ENCODE results near the gene NAGPA. TPM values are rescaled to one million over a fixed set of nuclear protein-coding genes. Genes with fewer than 3 reads are reported as not detected.

Gene NAGPA
- total RNA-seq, 3 donors from 2014 or later (not counting 1 experiment from before 2014, with no cell fraction given) = 14.7 to 27.8 (median 23.0) TPM

DNA sequence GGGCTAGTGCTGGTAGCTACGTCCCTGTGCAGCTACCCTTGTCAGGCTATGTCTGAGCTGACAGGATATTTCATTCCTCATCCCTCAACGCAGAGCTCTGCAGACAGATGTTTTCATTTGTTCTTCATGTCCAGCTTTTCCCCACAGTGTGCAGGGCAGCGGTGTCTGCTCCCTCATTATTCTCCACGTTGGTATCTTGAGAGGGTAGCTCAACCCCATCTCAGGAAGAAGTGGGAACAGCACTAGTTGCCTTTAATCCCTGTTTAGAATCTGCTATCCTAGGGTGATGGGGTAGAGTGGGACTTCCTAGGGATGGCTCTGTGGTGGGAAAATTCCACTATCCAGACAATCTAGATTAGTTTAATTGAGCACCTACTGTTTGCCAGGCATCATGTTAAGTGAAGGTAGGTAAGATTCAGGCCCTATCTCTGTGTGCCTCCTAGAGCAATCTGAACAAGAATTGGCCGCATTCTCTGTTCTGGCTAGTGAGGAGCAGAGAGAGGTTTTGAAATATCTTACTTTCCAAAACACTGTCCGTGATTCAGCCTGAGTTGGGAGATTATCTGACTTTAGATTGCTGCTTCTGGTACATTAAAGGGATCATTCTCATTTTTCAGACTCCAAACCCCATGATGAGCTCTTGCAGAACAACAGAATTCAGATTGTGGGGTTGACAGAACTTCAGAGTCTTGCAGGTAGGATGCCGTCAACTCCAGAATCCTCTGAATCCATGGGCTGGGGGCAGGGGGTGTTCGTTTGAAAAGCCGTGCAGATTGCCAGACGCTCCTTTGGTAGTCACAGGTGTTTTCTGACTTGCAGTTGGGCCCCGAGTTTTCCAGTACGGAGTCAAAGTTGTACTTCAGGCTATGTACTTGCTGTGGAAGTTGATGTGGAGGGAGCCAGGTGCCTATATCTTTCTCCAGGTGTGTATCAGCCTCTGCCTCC, 38.9 kb upstream of the NAGPA start:
- H3K4me1 Mint-ChIP-seq = peaks cover 26 to 27% of the 10 kb centered on the region in 2 donors
- no peaks in the 10 kb centered on the region for H3K36me3 Mint-ChIP-seq
- peak overlapping the region; percentile 98 to 99 for H3K27ac Mint-ChIP-seq
- ATAC-seq (no peak), DNase-seq (no peak)
- 67% methylated on average over 12 of the region's 12 CpGs for WGBS (ENCODE audit: insufficient coverage)
- Histone ChIP-seq H3K4me3 (ENCODE audit: low read length) (peak overlapping the region; percentile 71), H3K27me3 (ENCODE audit: control insufficient read depth, insufficient read depth, low read length) (no peaks in the 10 kb centered on the region), H3K9me3 (ENCODE audit: control insufficient read depth, insufficient read depth, low read length) (no peaks in the 10 kb centered on the region), H3K36me3 (ENCODE audit: control insufficient read depth, insufficient read depth, low read length) (peaks cover 18% of the 10 kb centered on the region), H3K4me1 (ENCODE audit: control insufficient read depth, insufficient read depth, low read length) (peaks cover 18% of the 10 kb centered on the region), H3K27ac (ENCODE audit: low read length) (peak overlapping the region; percentile 85)
- peak overlapping the region; percentile 98 for H3K4me3 Mint-ChIP-seq
- intact Hi-C loops (cut with micrococcal nuclease) = loop anchor here (2.0 kb wide), 1 partner anchor 24 kb away; the partner anchor contains the start of gene EEF2KMT
- no peaks in the 10 kb centered on the region for H3K9me3 Mint-ChIP-seq
- TF ChIP-seq, protein P1, sequence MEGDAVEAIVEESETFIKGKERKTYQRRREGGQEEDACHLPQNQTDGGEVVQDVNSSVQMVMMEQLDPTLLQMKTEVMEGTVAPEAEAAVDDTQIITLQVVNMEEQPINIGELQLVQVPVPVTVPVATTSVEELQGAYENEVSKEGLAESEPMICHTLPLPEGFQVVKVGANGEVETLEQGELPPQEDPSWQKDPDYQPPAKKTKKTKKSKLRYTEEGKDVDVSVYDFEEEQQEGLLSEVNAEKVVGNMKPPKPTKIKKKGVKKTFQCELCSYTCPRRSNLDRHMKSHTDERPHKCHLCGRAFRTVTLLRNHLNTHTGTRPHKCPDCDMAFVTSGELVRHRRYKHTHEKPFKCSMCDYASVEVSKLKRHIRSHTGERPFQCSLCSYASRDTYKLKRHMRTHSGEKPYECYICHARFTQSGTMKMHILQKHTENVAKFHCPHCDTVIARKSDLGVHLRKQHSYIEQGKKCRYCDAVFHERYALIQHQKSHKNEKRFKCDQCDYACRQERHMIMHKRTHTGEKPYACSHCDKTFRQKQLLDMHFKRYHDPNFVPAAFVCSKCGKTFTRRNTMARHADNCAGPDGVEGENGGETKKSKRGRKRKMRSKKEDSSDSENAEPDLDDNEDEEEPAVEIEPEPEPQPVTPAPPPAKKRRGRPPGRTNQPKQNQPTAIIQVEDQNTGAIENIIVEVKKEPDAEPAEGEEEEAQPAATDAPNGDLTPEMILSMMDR (IDR thresholded peaks at IDR 0.05) = no peak
- no peaks in the 10 kb centered on the region for H3K27me3 Mint-ChIP-seq (ENCODE audit: low read depth in 2 of 2)

DNA sequence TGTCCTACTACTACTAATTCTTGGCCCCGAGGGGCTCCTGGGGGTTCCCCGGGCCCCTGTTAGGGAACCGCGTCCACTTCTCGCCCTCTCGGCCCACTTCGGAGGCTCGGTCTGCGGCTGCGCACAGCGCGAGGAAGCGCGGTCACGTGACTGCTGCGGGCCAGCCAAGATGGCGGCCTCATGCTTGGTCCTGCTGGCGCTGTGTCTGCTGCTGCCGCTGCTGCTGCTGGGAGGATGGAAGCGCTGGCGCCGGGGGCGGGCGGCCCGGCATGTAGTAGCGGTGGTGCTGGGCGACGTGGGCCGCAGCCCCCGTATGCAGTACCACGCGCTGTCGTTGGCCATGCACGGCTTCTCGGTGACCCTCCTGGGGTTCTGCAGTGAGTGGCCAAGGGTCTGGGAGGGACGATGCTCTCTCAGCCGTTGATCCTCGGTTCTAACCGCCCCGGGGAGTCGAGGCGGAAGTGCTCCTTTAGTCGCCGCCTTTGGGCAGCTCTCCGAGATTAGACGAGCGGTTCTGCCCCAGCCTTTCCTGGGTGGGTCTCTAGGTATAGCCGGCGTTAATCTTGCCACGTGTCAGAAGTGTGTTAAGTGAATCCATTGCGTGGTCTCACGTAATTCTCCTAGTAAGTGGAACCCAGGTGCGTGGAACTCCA, 38.1 kb upstream of the NAGPA start, which contains the start of gene ALG1:
TSS of gene ALG1 (plus strand) at position 163 of the 653 bp plus-strand sequence. CDS start at position 170, 7 bp downstream.
- Histone ChIP-seq H3K27ac (ENCODE audit: low read length) (peak within 1 kb of the TSS; percentile 85), H3K4me3 (ENCODE audit: low read length) (peak within 1 kb of the TSS; percentile 71), H3K36me3 (ENCODE audit: control insufficient read depth, insufficient read depth, low read length) (peaks cover 14% of the 10 kb centered on the region), H3K4me1 (ENCODE audit: control insufficient read depth, insufficient read depth, low read length) (peaks cover 18% of the 10 kb centered on the region), H3K9me3 (ENCODE audit: control insufficient read depth, insufficient read depth, low read length) (no peaks in the 10 kb centered on the region), H3K27me3 (ENCODE audit: control insufficient read depth, insufficient read depth, low read length) (no peaks in the 10 kb centered on the region)
- Mint-ChIP-seq H3K4me1 (peaks cover 26 to 27% of the 10 kb centered on the region in 2 donors), H3K9me3 (no peaks in the 10 kb centered on the region), H3K36me3 (no peaks in the 10 kb centered on the region), H3K4me3 (peak within 1 kb of the TSS; percentile 98), H3K27ac (peak within 1 kb of the TSS; percentile 98 to 99), H3K27me3 (ENCODE audit: low read depth in 2 of 2) (no peaks in the 10 kb centered on the region)
- ATAC-seq = peak; percentile 92 to 94 (median 93)
- peak; percentile 89 to 96 for DNase-seq
- intact Hi-C loops (cut with micrococcal nuclease) = loop anchor here (2.0 kb wide), 1 partner anchor 25 kb away; the partner anchor contains the start of gene EEF2KMT
- under 1% methylated on average over 53 of the region's 53 CpGs for WGBS (ENCODE audit: insufficient coverage)
- TF ChIP-seq, protein P1 (IDR thresholded peaks at IDR 0.05) = no peak

GRCh38 chr16:5071341-5071680, 37.6 kb upstream of the NAGPA start:
- intact Hi-C loops (cut with micrococcal nuclease) = no loop called here
- H3K36me3 ChIP-seq (ENCODE audit: control insufficient read depth, insufficient read depth, low read length) = peaks cover 11% of the 10 kb centered on the region
- Mint-ChIP-seq H3K36me3 (no peaks in the 10 kb centered on the region), H3K4me3 (peak overlapping the region; percentile 98), H3K27ac (peak overlapping the region; percentile 98 to 99), H3K9me3 (no peaks in the 10 kb centered on the region), H3K27me3 (ENCODE audit: low read depth in 2 of 2) (no peaks in the 10 kb centered on the region), H3K4me1 (peaks cover 26 to 27% of the 10 kb centered on the region in 2 donors)
- peaks cover 18% of the 10 kb centered on the region for H3K4me1 ChIP-seq (ENCODE audit: control insufficient read depth, insufficient read depth, low read length)
- TF ChIP-seq, protein P1 (IDR thresholded peaks at IDR 0.05) = no peak
- no peaks in the 10 kb centered on the region for H3K27me3 ChIP-seq (ENCODE audit: control insufficient read depth, insufficient read depth, low read length)
- no peaks in the 10 kb centered on the region for H3K9me3 ChIP-seq (ENCODE audit: control insufficient read depth, insufficient read depth, low read length)
- ATAC-seq (no peak), DNase-seq (no peak)
- peak overlapping the region; percentile 71 for H3K4me3 ChIP-seq (ENCODE audit: low read length)
- H3K27ac ChIP-seq (ENCODE audit: low read length) = peak overlapping the region; percentile 85
- 78% methylated on average over 7 of the region's 7 CpGs for WGBS (ENCODE audit: insufficient coverage)
